Lung (tissue), 12 donors: ENCODE data around the gene NENF. TPM values are rescaled to one million over a fixed set of nuclear protein-coding genes. Genes with fewer than 3 reads are reported as not detected.

Experiments
- ATAC-seq: fragments of 200-7000 bp; cut with Tn5 transposase; one replicate; pipeline ENCODE4 v1.9.1; 2020; ENCODE audit warnings: moderate number of reproducible peaks; ENCODE audit not compliant: insufficient read depth, low FRiP score
- DNase-seq, 3 donors: peaks; one replicate each; pipeline ENCODE4 v3.0.0-alpha.2; 2013 to 2017
- H3K27ac ChIP-seq, 2 donors: one replicate each; pipeline ENCODE4 v1.5.1; 2013; ENCODE audit warnings: mild to moderate bottlenecking in 2 of 2, moderate library complexity in 2 of 2, control low read depth in 1 of 2, inconsistent platforms in 1 of 2, low read depth in 1 of 2, low read length in 1 of 2
- H3K27me3 ChIP-seq, 3 donors: one replicate each; pipeline ENCODE4 v1.5.1; 2013; ENCODE audit warnings: low read length in 2 of 3; ENCODE audit not compliant: control insufficient read depth in 3 of 3, insufficient read depth in 3 of 3
- H3K36me3 ChIP-seq, 4 donors: one replicate each; pipeline ENCODE4 v1.5.1; 2013; ENCODE audit warnings: low read length in 4 of 4, mild to moderate bottlenecking in 1 of 4, moderate library complexity in 1 of 4; ENCODE audit not compliant: control insufficient read depth in 4 of 4, insufficient read depth in 4 of 4
- H3K4me1 ChIP-seq, 5 donors: one replicate each; pipeline ENCODE4 v1.5.1; 2013; ENCODE audit warnings: low read length in 5 of 5, mild to moderate bottlenecking in 2 of 5, moderate library complexity in 1 of 5; ENCODE audit not compliant: control insufficient read depth in 5 of 5, insufficient read depth in 5 of 5
- H3K4me3 ChIP-seq: one replicate; pipeline ENCODE4 v1.5.1; 2013; ENCODE audit warnings: mild to moderate bottlenecking, control low read depth, moderate library complexity
- H3K9ac ChIP-seq, 2 donors: one replicate each; pipeline ENCODE4 v1.5.1; 2013; ENCODE audit warnings: low read length in 2 of 2, control low read depth in 1 of 2; ENCODE audit not compliant: insufficient read depth in 1 of 2
- H3K9me3 ChIP-seq, 4 donors: one replicate each; pipeline ENCODE4 v1.5.1; 2013; ENCODE audit warnings: low read length in 3 of 4, mild to moderate bottlenecking in 1 of 4, moderate library complexity in 1 of 4; ENCODE audit not compliant: control insufficient read depth in 4 of 4, insufficient read depth in 3 of 4
- CTCF ChIP-seq: IDR thresholded peaks from 2 replicates; pipeline ENCODE4 v1.5.1; 2012; ENCODE audit warnings: mild to moderate bottlenecking; ENCODE audit errors: control extremely low read depth, extremely low read depth
- WGBS, 2 donors: extraction: QIAGEN DNeasy Blood & Tissue Kit; methylation state at CpG; one replicate each; pipeline ENCODE4 v1.1.7; 2013; 5-methylcytosine and 5-hydroxymethylcytosine counted together
- polyA plus RNA-seq, 2 donors: library from polyadenylated mRNA; stranded (reverse); fragments of 200-250 nt; gene quantifications; one replicate each; pipeline ENCODE4 v1.2.1, GENCODE V29; 2013
- total RNA-seq, 2 donors: library from RNA; depleted of rRNA in 1 of 2; stranded (reverse); fragments of >200 nt in 1 of 2; gene quantifications; one replicate each; pipeline ENCODE4 v1.2.1, GENCODE V29; 2014 to 2021
- donor health status: control.
- donor health status: control.
- donor health status: Bipolar disorder and iron deficiency.
- donor health status: healthy.
- donor health status: DM: yes; HTN: yes; CAD: no.

The NENF gene
- total and polyA plus RNA-seq, 4 donors = 27.1 to 94.7 (median 43.5) TPM

GRCh38 chr1:212466437-212466836 lies 33.7 kb downstream of the NENF start:
- Histone ChIP-seq H3K4me3 (no peak overlapping the region), H3K36me3 (no peaks in the 10 kb centered on the region), H3K9me3 (no peaks in the 10 kb centered on the region), H3K9ac (no peak overlapping the region), H3K4me1 (peaks cover 0 to 2% (median 0%) of the 10 kb centered on the region in 5 donors), H3K27me3 (no peaks in the 10 kb centered on the region), H3K27ac (no peak overlapping the region)
- no peak for DNase-seq
- WGBS, 2 donors = 92 to 95% methylated on average over 2 of the region's 2 CpGs
- no peak for ATAC-seq
- TF ChIP-seq CTCF = no peak

GRCh38 chr1:212466898-212467650 lies 34.4 kb downstream of the NENF start:
- Histone ChIP-seq H3K27ac (no peak overlapping the region), H3K36me3 (no peaks in the 10 kb centered on the region), H3K9me3 (no peaks in the 10 kb centered on the region), H3K4me1 (peaks cover 0 to 2% (median 0%) of the 10 kb centered on the region in 5 donors), H3K4me3 (no peak overlapping the region), H3K27me3 (no peaks in the 10 kb centered on the region), H3K9ac (no peak overlapping the region)
- 64 to 78% methylated on average over 11 of the region's 11 CpGs for WGBS, 2 donors
- ATAC-seq (no peak), DNase-seq (peak; percentile 48 to 77 (median 50))
- no peak for TF ChIP-seq CTCF

GRCh38 chr1:212467843-212468482 lies 35.2 kb downstream of the NENF start:
- Histone ChIP-seq H3K27ac (no peak overlapping the region), H3K27me3 (no peaks in the 10 kb centered on the region), H3K9ac (no peak overlapping the region), H3K4me3 (no peak overlapping the region), H3K9me3 (no peaks in the 10 kb centered on the region), H3K36me3 (no peaks in the 10 kb centered on the region), H3K4me1 (peaks cover 0 to 2% (median 0%) of the 10 kb centered on the region in 5 donors)
- no peak for TF ChIP-seq CTCF
- ATAC-seq = no peak
- WGBS, 2 donors = 90 to 91% methylated on average over 6 of the region's 6 CpGs
- no peak for DNase-seq
